ENCODE data around the gene TCEA2.
A peak's percentile ranks its signal among the peaks of the same experiment; 100 is the strongest.
"Not testable (repeated sequence)": the region's sequence is repeated elsewhere in the genome, so short reads cannot be mapped to it uniquely, and the experiment has no call there.

TCEA2 gene

GRCh38 chr20:64077876-64078551 lies 15.0 kb downstream of the TCEA2 start:
- DNase-seq (ENCODE audit: low spot score): peak; percentile 61

- DNase-seq (ENCODE audit: low spot score): no peak
Observed at GRCh38 chr20:64078934-64079272, 15.9 kb downstream of the TCEA2 start.

GRCh38 chr20:64079273-64080012 lies 16.4 kb downstream of the TCEA2 start, which contains the start of gene RGS19:
RGS19 (minus strand) TSS chr20:64079518; CDS start chr20:64076886, 2,632 bp downstream.
- peak; percentile 67 for DNase-seq (ENCODE audit: low spot score)

GRCh38 chr20:64080013-64080812 lies 17.2 kb downstream of the TCEA2 start, which contains the start of gene OPRL1:
OPRL1 (plus strand) TSS chr20:64080082; CDS start chr20:64092721, 12,639 bp downstream.
- no peak for DNase-seq (ENCODE audit: low spot score)

- DNase-seq (ENCODE audit: low spot score): no peak
Observed at GRCh38 chr20:64080813-64081623, 18.0 kb downstream of the TCEA2 start.

- no peak for DNase-seq (ENCODE audit: low spot score)
Observed at GRCh38 chr20:64081624-64081964, 18.6 kb downstream of the TCEA2 start.

GRCh38 chr20:64082126-64082731 lies 19.2 kb downstream of the TCEA2 start:
- no peak for DNase-seq (ENCODE audit: low spot score)

- no peak for DNase-seq (ENCODE audit: low spot score)
Observed at GRCh38 chr20:64082820-64083377, 19.9 kb downstream of the TCEA2 start.

GRCh38 chr20:64083378-64083803 lies 20.4 kb downstream of the TCEA2 start:
- DNase-seq (ENCODE audit: low spot score): peak; percentile 80

- DNase-seq (ENCODE audit: low spot score): no peak
Observed at GRCh38 chr20:64083804-64084684, 21.0 kb downstream of the TCEA2 start, which contains the start of gene LKAAEAR1. LKAAEAR1 (minus strand) TSS chr20:64084398; CDS start chr20:64084219, 179 bp downstream.

GRCh38 chr20:64084685-64085152 lies 21.7 kb downstream of the TCEA2 start:
- DNase-seq (ENCODE audit: low spot score): no peak

- no peak for DNase-seq (ENCODE audit: low spot score)
Observed at GRCh38 chr20:64086801-64087200, 23.8 kb downstream of the TCEA2 start.

- DNase-seq (ENCODE audit: low spot score): not testable (repeated sequence)
Observed at GRCh38 chr20:64087226-64087825, 24.3 kb downstream of the TCEA2 start.

- DNase-seq (ENCODE audit: low spot score): not testable (repeated sequence)
Observed at GRCh38 chr20:64088586-64088985, 25.6 kb downstream of the TCEA2 start.

GRCh38 chr20:64090165-64090564 lies 27.2 kb downstream of the TCEA2 start:
- DNase-seq (ENCODE audit: low spot score): no peak

- no peak for DNase-seq (ENCODE audit: low spot score)
Observed at GRCh38 chr20:64091340-64091739, 28.3 kb downstream of the TCEA2 start.

GRCh38 chr20:64091770-64092169 lies 28.8 kb downstream of the TCEA2 start:
- DNase-seq (ENCODE audit: low spot score): no peak

- no peak for DNase-seq (ENCODE audit: low spot score)
Observed at GRCh38 chr20:64092258-64093012, 29.4 kb downstream of the TCEA2 start.
